ENCODE results near the gene SLC4A9.
"Not testable (repeated sequence)": the region's sequence is repeated elsewhere in the genome, so short reads cannot be mapped to it uniquely, and the experiment has no call there.

SLC4A9 gene

DNA sequence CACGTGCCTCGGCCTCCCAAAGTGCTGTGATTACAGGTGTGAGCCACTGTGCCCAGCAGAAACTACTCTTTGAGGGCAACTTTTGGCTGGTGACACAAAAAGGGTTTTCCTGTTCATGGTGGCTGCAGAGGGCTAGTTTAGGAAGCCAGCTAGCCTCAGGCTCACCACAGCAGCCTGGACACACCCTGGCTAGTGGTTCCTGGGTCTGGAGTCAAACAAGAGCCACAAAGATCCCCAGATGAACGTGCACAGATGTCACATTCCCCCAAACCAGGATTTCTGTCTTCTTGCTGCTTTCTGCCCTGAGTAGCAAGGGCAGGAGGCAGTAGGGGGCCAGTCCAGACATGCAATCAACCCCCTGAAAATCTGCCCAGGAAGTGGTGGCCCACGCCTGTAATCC is 20.4 kb upstream of the SLC4A9 start:
- DNase-seq (ENCODE audit: low spot score) = no peak
- TF ChIP-seq, protein P1, sequence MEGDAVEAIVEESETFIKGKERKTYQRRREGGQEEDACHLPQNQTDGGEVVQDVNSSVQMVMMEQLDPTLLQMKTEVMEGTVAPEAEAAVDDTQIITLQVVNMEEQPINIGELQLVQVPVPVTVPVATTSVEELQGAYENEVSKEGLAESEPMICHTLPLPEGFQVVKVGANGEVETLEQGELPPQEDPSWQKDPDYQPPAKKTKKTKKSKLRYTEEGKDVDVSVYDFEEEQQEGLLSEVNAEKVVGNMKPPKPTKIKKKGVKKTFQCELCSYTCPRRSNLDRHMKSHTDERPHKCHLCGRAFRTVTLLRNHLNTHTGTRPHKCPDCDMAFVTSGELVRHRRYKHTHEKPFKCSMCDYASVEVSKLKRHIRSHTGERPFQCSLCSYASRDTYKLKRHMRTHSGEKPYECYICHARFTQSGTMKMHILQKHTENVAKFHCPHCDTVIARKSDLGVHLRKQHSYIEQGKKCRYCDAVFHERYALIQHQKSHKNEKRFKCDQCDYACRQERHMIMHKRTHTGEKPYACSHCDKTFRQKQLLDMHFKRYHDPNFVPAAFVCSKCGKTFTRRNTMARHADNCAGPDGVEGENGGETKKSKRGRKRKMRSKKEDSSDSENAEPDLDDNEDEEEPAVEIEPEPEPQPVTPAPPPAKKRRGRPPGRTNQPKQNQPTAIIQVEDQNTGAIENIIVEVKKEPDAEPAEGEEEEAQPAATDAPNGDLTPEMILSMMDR (IDR thresholded peaks at IDR 0.05; ENCODE audit: extremely low read depth, missing control alignments) = no peak

DNA sequence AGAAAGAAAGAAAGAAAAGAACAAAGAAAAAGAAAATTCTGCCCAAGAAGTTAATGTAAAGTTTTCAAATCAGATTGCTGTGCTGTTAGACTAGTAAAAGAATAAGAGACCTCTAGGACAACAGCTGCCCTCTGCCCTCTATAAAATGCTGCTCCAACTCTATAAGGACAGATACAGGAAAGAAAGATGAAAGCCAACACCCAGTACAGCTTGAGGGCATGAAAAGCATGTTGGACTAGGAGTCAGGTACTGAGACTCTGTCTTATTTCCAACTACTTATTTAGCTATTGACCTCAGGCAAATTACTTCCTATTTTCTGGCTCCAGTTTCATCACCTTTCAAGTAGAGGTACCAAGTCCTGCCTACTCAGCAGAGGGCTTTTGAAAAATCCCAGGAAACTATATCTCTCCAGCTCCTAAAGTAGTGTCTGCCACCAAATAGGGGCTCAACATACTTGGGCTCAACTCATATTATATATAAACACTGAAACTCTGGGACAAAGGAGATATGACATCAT is 19.3 kb upstream of the SLC4A9 start:
- TF ChIP-seq, protein P1 (IDR thresholded peaks at IDR 0.05; ENCODE audit: extremely low read depth, missing control alignments) = no peak
- no peak for DNase-seq (ENCODE audit: low spot score)

DNA sequence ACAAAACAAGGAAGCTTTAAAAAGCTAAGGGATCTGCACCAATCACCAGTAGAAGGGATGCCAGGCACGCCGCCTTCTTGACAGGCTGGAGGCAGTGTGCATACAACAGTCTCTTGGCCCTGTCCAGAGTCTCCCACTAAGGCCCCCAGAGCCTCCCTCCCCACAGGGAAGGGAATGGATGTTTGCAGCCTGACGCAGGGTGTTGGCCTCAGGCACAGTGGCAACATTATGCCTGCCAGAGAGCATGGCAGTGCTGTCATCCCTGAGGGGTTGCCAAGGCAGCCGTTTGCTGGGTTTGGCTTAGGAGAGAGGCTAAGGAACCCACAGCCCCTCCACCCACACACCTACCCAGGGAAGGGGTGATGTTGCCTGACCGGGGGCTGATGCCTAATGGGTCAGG is 18.4 kb upstream of the SLC4A9 start:
- no peak for DNase-seq (ENCODE audit: low spot score)
- TF ChIP-seq, protein P1 (IDR thresholded peaks at IDR 0.05; ENCODE audit: extremely low read depth, missing control alignments) = no peak

DNA sequence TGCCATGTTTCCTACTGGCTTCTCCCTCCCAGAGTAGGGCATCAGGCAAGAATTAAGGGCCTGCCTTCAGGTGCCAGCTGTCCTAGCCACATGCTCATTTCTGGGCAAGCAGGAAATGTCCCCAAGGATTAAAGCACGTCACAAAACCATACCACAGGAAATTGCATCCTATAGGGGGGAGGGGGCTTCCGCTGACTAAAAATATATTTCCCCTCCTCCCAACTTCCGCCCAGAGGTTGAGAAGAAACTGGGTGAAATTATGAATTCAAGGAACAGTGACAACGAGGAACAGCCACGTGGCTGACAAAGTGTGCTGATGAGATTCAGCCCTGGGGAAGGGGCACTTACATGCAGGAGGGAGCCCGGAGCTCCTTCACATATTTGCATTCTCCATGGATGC is 17.7 kb upstream of the SLC4A9 start:
- TF ChIP-seq, protein P1 (IDR thresholded peaks at IDR 0.05; ENCODE audit: extremely low read depth, missing control alignments) = no peak

DNA sequence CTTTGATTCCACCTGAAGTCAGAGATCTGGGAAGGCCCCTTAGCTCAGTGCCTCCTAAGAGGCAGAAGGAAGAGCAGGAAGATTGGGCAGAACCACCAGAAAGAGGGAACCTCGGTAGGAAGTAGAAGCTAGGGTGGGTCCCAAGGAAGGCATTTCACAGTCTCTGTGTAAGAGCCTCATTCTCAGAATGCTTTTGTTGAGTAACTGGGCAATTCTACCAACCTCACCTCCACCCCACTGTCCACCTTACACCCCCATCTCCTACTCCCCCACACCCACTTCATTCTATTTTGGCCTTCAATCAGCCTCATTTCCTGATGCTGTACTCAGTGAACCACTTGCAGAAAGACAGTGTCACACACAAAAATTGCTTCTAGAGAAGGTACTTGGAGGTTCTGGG is 17.1 kb upstream of the SLC4A9 start:
- TF ChIP-seq, protein P1 (IDR thresholded peaks at IDR 0.05; ENCODE audit: extremely low read depth, missing control alignments) = no peak
- DNase-seq (ENCODE audit: low spot score) = peak; percentile 24

More for the DNA sequence above, 17.7 kb upstream of the SLC4A9 start:
- DNase-seq (ENCODE audit: low spot score) = peak; percentile 30

DNA sequence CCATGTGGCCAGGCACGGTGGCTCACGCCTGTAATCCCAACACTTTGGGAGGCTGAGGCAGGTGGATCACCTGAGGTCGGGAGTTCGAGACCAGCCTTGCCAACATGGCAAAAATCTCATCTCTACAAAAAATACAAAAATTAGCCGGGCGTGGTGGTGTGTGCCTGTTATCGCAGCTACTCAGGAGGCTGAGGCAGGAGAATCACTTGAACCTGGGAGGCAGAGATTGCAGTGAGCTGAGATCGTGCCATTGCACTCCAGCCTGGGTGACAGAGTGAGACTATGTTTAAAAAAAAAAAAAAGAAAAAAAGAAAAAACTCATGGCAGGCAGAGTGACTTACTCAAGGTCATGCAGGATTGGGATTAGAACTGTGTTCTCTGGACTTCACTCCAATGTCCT is 16.1 kb upstream of the SLC4A9 start:
- not testable (repeated sequence) for DNase-seq (ENCODE audit: low spot score)

DNA sequence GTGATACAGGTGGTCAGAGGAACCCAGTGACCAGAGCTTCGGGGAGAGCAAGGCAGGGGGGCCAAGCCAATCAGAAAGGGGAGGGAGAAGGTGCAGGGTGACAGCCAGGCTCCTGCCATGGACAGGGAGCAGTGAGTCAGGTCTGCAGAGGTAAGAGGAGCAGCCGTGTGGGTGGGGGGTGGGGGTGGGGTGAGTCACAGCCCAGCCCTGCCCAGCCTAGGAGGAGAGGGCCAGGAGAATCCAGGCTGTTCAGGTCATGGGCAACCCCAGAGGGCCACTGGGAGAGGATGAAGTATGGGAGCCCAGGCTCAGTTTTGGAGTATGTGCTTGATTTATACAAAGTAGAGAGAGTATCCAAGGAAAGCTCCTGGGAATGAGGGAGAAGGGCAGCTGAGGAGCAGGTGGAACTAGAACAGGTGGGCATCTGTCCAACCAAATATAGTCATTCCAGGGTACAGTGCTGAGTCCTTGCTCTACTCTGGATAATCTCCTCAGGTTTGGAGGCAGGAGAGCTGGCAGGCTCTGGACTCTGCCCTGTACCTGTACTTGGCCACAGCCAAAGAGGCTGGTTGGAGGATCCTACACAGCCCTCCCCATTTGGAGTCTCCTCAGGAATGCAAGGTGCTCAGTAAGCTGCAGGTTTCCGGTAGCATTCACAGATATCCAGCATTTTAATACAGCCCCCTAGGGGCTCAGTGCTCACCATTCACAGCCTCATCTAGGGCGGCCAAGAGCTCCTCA is 15.1 kb upstream of the SLC4A9 start:
- TF ChIP-seq, protein P1 (IDR thresholded peaks at IDR 0.05; ENCODE audit: extremely low read depth, missing control alignments) = no peak

DNA sequence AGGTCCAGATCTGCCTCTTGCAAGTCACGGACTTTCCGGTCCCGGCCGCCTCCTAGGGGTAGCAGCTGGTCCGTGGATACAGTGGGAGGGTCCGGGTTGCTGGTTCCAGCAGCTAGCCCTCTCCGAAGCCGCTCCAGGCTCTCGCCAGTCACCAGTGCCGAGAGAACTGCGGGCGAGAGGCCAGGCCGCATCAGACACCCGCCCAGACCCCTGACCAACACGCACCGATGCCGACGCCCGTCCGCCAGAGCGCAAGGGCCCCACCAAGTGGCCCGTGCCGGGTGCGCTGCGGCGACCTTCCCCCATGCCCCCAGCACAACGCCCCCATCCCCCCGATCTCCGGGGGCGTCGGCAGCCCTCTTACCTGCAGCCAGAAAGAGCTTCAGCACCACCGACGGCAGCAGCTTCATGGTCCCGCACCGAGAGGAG is 14.1 kb upstream of the SLC4A9 start:
- no peak for DNase-seq (ENCODE audit: low spot score)
- TF ChIP-seq, protein P1 (IDR thresholded peaks at IDR 0.05; ENCODE audit: extremely low read depth, missing control alignments) = peak; percentile 7

More for the DNA sequence above, 15.1 kb upstream of the SLC4A9 start:
- peak; percentile 28 for DNase-seq (ENCODE audit: low spot score)

Measured in GM20000 (cell line).